Fibroblast of lung (primary cell): ENCODE results near the gene NBPF26. TPM values are rescaled to one million over a fixed set of nuclear protein-coding genes. Genes with fewer than 3 reads are reported as not detected.
"Not testable (repeated sequence)": the region's sequence is repeated elsewhere in the genome, so short reads cannot be mapped to it uniquely, and the experiment has no call there.

ENCODE experiments used
- DNase-seq, 2 donors: peaks; one replicate each; pipeline versions ENCODE4 v3.0.0 to v3.0.0-alpha.2; 2010; ENCODE audit warnings: low read depth in 2 of 2
- H2AFZ ChIP-seq: 2 replicates; pipeline ENCODE4 v1.5.1; 2012; ENCODE audit warnings: low read length, control low read depth, inconsistent platforms
- H3K27ac ChIP-seq: 2 replicates; pipeline ENCODE4 v1.5.1; 2011; ENCODE audit warnings: low read length, control low read depth; ENCODE audit not compliant: insufficient read depth
- H3K27me3 ChIP-seq: 2 replicates; pipeline ENCODE4 v1.5.1; 2011; ENCODE audit warnings: mild to moderate bottlenecking, low read length; ENCODE audit not compliant: control insufficient read depth, insufficient read depth
- H3K36me3 ChIP-seq: 2 replicates; pipeline ENCODE4 v1.5.1; 2011; ENCODE audit warnings: low read length; ENCODE audit not compliant: control insufficient read depth, insufficient read depth
- H3K4me1 ChIP-seq: 2 replicates; pipeline ENCODE4 v1.5.1; 2011; ENCODE audit warnings: low read length; ENCODE audit not compliant: control insufficient read depth, insufficient read depth; ENCODE audit errors: extremely low read depth
- H3K4me2 ChIP-seq: 2 replicates; pipeline ENCODE4 v1.5.1; 2011; ENCODE audit warnings: low read length, control low read depth; ENCODE audit not compliant: insufficient read depth; ENCODE audit errors: extremely low read depth
- H3K4me3 ChIP-seq, 4 experiments: fragments of 200-600 bp in 1 of 4; sonication (generic) in 1 of 4; replicated peaks in 1 of 4; 2 replicates each; pipeline ENCODE4 v1.5.1; 2011 to 2016; ENCODE audit warnings: low read length in 4 of 4, low read depth in 3 of 4, mild to moderate bottlenecking in 3 of 4, control low read depth in 2 of 4, inconsistent platforms in 1 of 4, mixed read lengths in 1 of 4; ENCODE audit not compliant: insufficient read depth in 1 of 4; ENCODE audit errors: control extremely low read depth in 1 of 4
- H3K79me2 ChIP-seq: 2 replicates; pipeline ENCODE4 v1.5.1; 2012; ENCODE audit warnings: mild to moderate bottlenecking, low read length, inconsistent platforms; ENCODE audit not compliant: control insufficient read depth, insufficient read depth
- H3K9ac ChIP-seq: 2 replicates; pipeline ENCODE4 v1.5.1; 2011; ENCODE audit warnings: mild to moderate bottlenecking, low read length, control low read depth; ENCODE audit not compliant: insufficient read depth
- H3K9me3 ChIP-seq: 2 replicates; pipeline ENCODE4 v1.5.1; 2012; ENCODE audit warnings: low read depth, low read length; ENCODE audit not compliant: control insufficient read depth, insufficient read depth
- H4K20me1 ChIP-seq: 2 replicates; pipeline ENCODE4 v1.5.1; 2011; ENCODE audit warnings: low read length; ENCODE audit not compliant: control insufficient read depth, insufficient read depth; ENCODE audit errors: extremely low read depth
- polyA plus RNA-seq, 2 donors: library from polyadenylated mRNA; depleted of rRNA in 1 of 2; stranded (reverse) in 1 of 2; unstranded in 1 of 2; fragments of >200 nt; gene quantifications; 2 replicates each; pipeline ENCODE4 v1.2.1, GENCODE V29; 2011 to 2012; ENCODE audit warnings: missing spikeins in 1 of 2
- total RNA-seq: library from RNA; depleted of rRNA; stranded (reverse); fragments of >200 nt; gene quantifications from 2 replicates; pipeline ENCODE4 v1.2.1, GENCODE V29; 2014

The NBPF26 gene
- total and polyA plus RNA-seq, 2 donors (not counting 1 experiment from before 2014, with no cell fraction given), result 26.0 to 27.1 TPM

DNA sequence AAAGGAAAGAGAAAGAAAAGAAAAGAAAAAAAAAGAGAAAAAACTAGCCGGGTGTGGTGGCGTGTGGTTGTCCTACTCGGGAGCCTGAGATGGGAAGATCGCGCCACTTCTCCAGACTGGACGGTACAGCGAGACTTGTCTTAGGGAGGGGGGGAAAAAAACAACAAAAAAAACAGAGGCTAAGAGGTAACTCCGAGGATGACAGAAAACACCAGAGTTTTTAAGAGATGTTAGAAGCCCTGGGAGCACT lies 126.5 kb downstream of the NBPF26 start:
- not testable (repeated sequence) for H3K79me2 ChIP-seq, H3K27ac ChIP-seq, H4K20me1 ChIP-seq, H3K4me1 ChIP-seq, H3K36me3 ChIP-seq, H3K4me2 ChIP-seq, H3K9ac ChIP-seq, H3K9me3 ChIP-seq, H2AFZ ChIP-seq, H3K27me3 ChIP-seq
- peak; percentile 19 to 84 for DNase-seq
- peak overlapping the region in 2 of 4 experiments; percentile 14 to 49 for H3K4me3 ChIP-seq

DNA sequence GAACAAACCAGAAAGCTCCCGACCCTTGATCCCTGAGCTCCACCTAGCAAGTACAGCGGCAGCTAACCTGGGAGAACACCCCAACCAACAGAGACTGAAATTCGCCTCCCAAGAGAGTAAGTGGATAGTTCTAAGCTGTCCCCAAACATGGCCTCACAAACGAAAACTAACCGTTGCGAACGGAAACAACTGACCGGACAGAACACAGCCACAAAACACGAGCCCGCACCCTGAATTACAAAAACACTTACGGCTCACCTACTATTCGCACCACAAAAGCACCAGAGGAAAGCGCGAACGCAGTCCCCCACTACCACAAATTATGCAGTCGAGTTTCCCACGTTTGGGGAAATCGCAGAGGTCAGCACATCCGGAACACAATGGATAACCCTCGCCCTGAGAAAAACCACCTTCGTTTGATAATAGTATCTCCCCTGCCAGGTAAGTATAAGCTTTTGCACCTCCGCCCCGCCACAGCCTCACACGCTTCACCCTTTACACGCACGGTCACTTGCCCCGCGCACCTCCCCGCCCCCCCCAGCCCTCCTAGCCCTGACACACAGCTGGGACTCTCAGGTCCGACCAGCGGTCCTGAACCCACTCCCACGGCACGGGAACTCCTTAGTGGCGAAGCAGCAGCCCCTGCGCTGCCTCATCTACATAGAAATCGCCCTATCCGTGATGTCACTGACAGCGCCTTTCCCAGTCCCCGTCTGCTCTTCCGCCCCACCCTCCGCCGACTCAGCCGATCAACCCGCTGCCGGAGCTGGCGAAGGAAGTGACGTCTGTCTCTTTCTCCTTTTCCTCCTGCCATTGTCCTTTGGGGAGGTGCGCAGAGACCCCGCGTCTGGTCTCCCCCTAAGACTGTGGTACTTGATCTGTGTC lies 127.0 kb downstream of the NBPF26 start:
- Histone ChIP-seq H2AFZ (peak overlapping the region; percentile 64), H3K9ac (peak overlapping the region; percentile 16), H3K4me3 (peak overlapping the region in 3 of 4 experiments; percentile 14 to 49 (median 34)), H3K4me2 (peak overlapping the region; percentile 44), H3K27ac (peak overlapping the region; percentile 76)
- not testable (repeated sequence) for H3K27me3 ChIP-seq, H3K79me2 ChIP-seq, H3K36me3 ChIP-seq, H3K9me3 ChIP-seq, H4K20me1 ChIP-seq, H3K4me1 ChIP-seq
- DNase-seq, result peak; percentile 94 to 97

DNA sequence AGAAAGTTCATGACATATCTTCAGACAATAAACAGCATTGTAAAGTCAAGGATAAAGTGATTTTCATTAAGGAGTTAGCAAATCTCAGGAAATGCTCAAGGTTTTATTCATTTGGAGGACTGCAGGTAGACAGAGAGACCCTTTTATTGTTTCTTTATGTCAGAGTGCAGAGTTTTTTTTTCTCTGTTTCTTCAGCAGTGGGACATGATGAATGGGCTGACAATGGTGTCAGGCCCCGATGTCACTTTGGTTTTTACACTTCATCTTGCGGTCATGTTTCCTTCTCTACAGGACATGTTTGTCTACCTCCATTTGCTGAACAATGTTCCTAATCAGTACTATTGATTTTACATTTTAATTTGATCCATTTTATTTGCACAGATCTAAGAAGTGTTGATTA lies 134.4 kb downstream of the NBPF26 start:
- H2AFZ ChIP-seq, H3K4me2 ChIP-seq, H3K4me1 ChIP-seq, DNase-seq, H3K4me3 ChIP-seq, H3K27me3 ChIP-seq, H3K36me3 ChIP-seq, H4K20me1 ChIP-seq, H3K9me3 ChIP-seq, H3K27ac ChIP-seq, H3K9ac ChIP-seq, H3K79me2 ChIP-seq: not testable (repeated sequence)

DNA sequence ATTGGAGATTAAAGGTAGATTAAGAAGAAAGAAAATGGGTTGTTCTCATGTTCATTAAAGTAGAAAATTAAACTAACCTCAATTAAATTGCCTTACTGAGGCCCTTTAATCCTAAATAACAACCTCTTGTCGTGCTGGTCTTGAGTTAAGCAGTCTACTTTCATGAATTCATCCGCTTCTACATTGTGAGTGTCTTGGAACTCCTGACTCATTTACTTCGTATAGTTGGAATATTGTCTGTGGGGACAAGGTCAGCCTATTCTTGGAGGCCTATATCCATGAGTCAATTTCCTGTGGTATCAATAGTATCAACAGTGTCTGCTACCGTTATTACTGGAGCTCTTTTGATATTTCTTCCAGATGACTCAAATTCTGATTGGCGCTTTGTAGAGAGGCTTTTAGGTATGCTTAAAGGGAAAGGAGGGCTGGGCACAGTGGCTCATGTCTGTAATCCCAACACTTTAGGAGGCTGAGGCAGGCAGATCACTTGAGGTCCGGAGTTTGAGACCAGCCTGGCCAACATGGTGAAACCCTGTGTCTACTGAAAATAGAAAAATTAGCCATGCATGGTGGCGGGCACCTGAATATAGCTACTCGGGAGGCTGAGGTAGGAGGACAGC lies 136.0 kb downstream of the NBPF26 start:
- not testable (repeated sequence) for H4K20me1 ChIP-seq, H3K4me1 ChIP-seq, H3K9me3 ChIP-seq, H3K36me3 ChIP-seq, H3K4me3 ChIP-seq, H3K9ac ChIP-seq, H3K4me2 ChIP-seq, H3K79me2 ChIP-seq, H2AFZ ChIP-seq, H3K27me3 ChIP-seq, H3K27ac ChIP-seq
- DNase-seq, result peak; percentile 13 to 74

DNA sequence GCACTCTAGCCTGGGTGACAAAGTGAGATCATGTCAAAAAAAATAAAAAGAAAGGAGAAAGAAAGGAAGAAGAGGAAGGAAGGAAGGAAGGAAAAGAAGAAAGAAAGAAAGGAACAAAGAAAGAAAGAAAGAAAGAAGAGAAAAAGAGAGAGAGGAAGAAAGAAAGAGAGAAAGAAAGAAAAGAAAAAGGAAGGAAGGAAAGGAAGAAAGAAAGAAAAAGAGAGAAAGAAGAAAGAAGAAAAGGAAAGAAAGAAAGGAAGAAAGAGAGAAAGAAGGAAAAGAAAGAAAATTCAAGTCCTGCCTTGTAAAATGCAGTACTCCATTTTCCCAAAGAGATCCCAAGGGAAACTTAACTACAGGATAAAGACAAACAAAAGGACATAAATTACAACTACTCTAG lies 154.5 kb downstream of the NBPF26 start:
- not testable (repeated sequence) for H3K4me1 ChIP-seq, H3K27ac ChIP-seq

DNA sequence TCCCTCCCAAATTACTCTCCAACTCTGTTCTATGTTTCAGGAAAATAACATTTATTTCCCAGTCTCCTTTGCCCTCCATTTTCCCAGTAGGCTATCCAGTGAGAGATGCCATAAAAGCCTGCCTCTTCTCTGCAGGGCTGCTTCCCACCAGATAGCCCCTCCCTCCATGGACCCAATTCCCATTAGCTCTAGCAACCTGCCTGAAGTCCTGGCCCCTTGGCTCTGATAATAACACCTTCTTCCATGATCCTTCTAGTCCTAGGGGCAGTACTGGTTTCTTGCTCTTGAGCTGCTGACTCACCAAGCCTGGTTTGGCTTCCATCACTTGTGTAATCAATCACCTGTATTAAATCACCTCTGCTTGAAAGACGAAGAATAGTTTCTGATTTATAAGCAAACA lies 156.3 kb downstream of the NBPF26 start:
- not testable (repeated sequence) for H3K4me1 ChIP-seq, H3K27me3 ChIP-seq, H4K20me1 ChIP-seq, H3K4me2 ChIP-seq, H3K36me3 ChIP-seq, H3K9ac ChIP-seq, H3K9me3 ChIP-seq, H3K27ac ChIP-seq, H2AFZ ChIP-seq, H3K4me3 ChIP-seq, H3K79me2 ChIP-seq
- peak in 1 of 2 donors; percentile 2 for DNase-seq

More for the DNA sequence above, 154.5 kb downstream of the NBPF26 start:
- not testable (repeated sequence) for H3K27me3 ChIP-seq, H3K9ac ChIP-seq, DNase-seq, H4K20me1 ChIP-seq, H2AFZ ChIP-seq, H3K4me3 ChIP-seq, H3K79me2 ChIP-seq, H3K36me3 ChIP-seq, H3K9me3 ChIP-seq, H3K4me2 ChIP-seq

DNA sequence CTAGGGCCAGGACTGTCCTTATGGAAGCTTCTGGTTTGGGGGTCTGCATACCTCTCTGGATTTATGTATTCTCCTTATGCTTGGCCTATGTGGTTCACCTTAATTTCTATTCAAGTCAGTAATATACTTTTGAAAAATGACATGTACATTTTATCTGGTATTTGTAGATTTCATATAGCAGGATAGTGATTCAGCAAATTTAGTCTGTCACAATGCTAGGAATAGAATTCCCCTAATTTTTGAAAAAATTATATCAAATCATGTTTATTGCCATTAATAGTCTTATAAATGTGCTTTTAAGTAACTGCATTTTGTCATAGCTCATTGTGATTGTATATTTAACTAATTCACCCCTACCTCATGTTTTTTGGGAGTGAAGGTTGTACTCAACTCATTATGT lies 158.2 kb downstream of the NBPF26 start:
- DNase-seq, H3K79me2 ChIP-seq, H3K27me3 ChIP-seq, H3K9ac ChIP-seq, H3K9me3 ChIP-seq, H3K4me1 ChIP-seq, H2AFZ ChIP-seq, H3K4me3 ChIP-seq, H3K36me3 ChIP-seq, H3K27ac ChIP-seq, H4K20me1 ChIP-seq, H3K4me2 ChIP-seq: not testable (repeated sequence)
